Esophagus muscularis mucosa (tissue), 4 donors: Measurements from ENCODE around the gene DCHS1. TPM values are rescaled to one million over a fixed set of nuclear protein-coding genes. Genes with fewer than 3 reads are reported as not detected.
"Not testable (repeated sequence)": the region's sequence is repeated elsewhere in the genome, so short reads cannot be mapped to it uniquely, and the experiment has no call there.

ENCODE experiments used
- DNase-seq: peaks from one replicate; pipeline ENCODE4 v3.0.0-alpha.2; 2017; ENCODE audit errors: extremely low spot score
- H3K27ac ChIP-seq, 4 donors: fragments of 200-600 bp; sonication (generic); replicated peaks in 1 of 4; 1 replicate in 3 of 4; 2 replicates in 1 of 4; pipeline ENCODE4 v1.5.1; 2016 to 2019; ENCODE audit warnings: mild to moderate bottlenecking in 1 of 4
- H3K27me3 ChIP-seq, 4 donors: fragments of 200-600 bp; sonication (generic); one replicate each; pipeline versions ENCODE4 v1.5.1 to v1.6.0; 2016 to 2019
- H3K36me3 ChIP-seq, 4 donors: fragments of 200-600 bp; sonication (generic); one replicate each; pipeline ENCODE4 v1.5.1; 2016 to 2019
- H3K4me1 ChIP-seq, 4 donors: fragments of 200-600 bp; sonication (generic); one replicate each; pipeline ENCODE4 v1.5.1; 2016 to 2019
- H3K4me3 ChIP-seq, 4 donors: fragments of 200-600 bp; sonication (generic); 1 replicate in 2 of 4; 2 replicates in 2 of 4; pipeline ENCODE4 v1.5.1; 2016 to 2019; ENCODE audit warnings: mild to moderate bottlenecking in 4 of 4, moderate library complexity in 1 of 4
- H3K9me3 ChIP-seq, 4 donors: fragments of 200-600 bp; sonication (generic); 1 replicate in 3 of 4; 2 replicates in 1 of 4; pipeline ENCODE4 v1.5.1; 2016 to 2019
- CTCF ChIP-seq, 3 experiments: fragments of 200-600 bp in 2 of 3; fragments of 450-650 bp in 1 of 3; sonication (generic) in 2 of 3; IDR thresholded peaks; one replicate each; pipeline ENCODE4 v1.5.1; 2017 to 2019; ENCODE audit warnings: antibody characterized with exemption in 3 of 3, mild to moderate bottlenecking in 2 of 3, moderate library complexity in 1 of 3
- EP300 ChIP-seq: sonication (generic); formaldehyde crosslinking; IDR thresholded peaks from one replicate; pipeline ENCODE4 v1.6.1; 2017; ENCODE audit warnings: antibody characterized with exemption
- POLR2A ChIP-seq: fragments of 450-650 bp; IDR thresholded peaks from one replicate; pipeline ENCODE4 v1.6.1; 2017; ENCODE audit warnings: antibody characterized with exemption, moderate library complexity, mild to moderate bottlenecking, low read depth
- POLR2AphosphoS5 ChIP-seq, 2 donors: sonication (generic); formaldehyde crosslinking; IDR thresholded peaks; one replicate each; pipeline ENCODE4 v1.6.1; 2017; ENCODE audit warnings: antibody characterized with exemption in 2 of 2
- WGBS: methylation state at CpG from one replicate; pipeline ENCODE4 v1.1.5; 2018; 5-methylcytosine and 5-hydroxymethylcytosine counted together
- intact Hi-C: fragments of 100-400 bp; cut with DNase I; formaldehyde crosslinking; loops from one replicate; pipeline ENCODE4 v1.15.1; 2023
- total RNA-seq, 4 donors: library from RNA; depleted of rRNA; stranded (reverse); fragments of >200 nt; gene quantifications; one replicate each; pipeline versions ENCODE4 v1.1.0 to v1.2.1, GENCODE V29; 2016

Gene DCHS1, protein sequence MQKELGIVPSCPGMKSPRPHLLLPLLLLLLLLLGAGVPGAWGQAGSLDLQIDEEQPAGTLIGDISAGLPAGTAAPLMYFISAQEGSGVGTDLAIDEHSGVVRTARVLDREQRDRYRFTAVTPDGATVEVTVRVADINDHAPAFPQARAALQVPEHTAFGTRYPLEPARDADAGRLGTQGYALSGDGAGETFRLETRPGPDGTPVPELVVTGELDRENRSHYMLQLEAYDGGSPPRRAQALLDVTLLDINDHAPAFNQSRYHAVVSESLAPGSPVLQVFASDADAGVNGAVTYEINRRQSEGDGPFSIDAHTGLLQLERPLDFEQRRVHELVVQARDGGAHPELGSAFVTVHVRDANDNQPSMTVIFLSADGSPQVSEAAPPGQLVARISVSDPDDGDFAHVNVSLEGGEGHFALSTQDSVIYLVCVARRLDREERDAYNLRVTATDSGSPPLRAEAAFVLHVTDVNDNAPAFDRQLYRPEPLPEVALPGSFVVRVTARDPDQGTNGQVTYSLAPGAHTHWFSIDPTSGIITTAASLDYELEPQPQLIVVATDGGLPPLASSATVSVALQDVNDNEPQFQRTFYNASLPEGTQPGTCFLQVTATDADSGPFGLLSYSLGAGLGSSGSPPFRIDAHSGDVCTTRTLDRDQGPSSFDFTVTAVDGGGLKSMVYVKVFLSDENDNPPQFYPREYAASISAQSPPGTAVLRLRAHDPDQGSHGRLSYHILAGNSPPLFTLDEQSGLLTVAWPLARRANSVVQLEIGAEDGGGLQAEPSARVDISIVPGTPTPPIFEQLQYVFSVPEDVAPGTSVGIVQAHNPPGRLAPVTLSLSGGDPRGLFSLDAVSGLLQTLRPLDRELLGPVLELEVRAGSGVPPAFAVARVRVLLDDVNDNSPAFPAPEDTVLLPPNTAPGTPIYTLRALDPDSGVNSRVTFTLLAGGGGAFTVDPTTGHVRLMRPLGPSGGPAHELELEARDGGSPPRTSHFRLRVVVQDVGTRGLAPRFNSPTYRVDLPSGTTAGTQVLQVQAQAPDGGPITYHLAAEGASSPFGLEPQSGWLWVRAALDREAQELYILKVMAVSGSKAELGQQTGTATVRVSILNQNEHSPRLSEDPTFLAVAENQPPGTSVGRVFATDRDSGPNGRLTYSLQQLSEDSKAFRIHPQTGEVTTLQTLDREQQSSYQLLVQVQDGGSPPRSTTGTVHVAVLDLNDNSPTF (N-terminal part only)
- total RNA-seq: 10 to 100 TPM; 27.0 to 60.9 (median 34.0) TPM

DNA sequence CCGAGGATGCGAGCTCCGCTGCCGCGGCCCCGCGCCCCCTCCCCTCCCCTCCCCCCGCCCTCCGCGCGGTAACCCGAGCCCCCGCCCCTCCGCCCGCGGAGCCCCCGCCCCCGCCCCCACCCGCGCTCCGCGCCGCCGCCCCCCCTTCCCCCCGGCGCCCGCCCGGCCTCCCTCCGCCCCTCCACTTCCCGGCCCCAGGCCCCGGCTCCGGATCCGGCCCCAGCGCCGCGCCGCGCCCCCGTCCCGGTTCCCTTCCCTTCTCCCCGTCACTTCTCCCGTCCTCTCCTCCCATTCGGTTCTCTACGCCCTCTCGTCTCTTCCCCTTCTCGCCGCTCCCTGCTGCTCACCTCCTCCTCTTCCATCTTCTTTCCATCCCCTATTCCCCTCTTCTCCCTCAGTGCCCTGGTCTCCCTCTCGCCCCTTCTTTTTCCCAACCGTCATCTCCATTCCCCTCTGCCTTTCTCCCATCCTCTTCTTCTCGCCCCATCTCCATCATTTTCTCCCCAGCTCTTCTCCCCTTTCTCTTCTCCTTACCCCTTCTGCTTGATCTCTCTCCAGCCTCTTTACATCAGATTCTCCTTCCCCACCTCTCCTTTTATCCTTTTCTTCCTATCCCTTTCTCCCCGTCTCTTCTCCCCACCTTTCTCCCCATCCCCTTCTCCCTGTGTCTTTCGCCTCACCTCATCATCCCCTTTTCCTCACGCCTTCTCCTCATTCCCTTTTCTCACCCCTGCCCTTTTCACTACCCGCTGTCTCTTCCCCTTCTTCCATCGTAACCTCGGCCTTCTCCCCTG, at the start of gene DCHS1:
TSS of gene DCHS1 (minus strand) at position 20 of the 794 bp plus-strand sequence. CDS start 14,196 bp downstream, outside the sequence.
- intact Hi-C loops: no loop called here
- H3K27ac ChIP-seq: peak within 1 kb of the TSS; percentile 72 to 83 (median 78)
- peak within 1 kb of the TSS; percentile 61 to 72 (median 62) for H3K4me3 ChIP-seq
- TF ChIP-seq CTCF (IDR thresholded peaks at IDR 0.05) (no peak), EP300 (no peak), POLR2A (no peak), POLR2AphosphoS5 (IDR thresholded peaks at IDR 0.05) (no peak)
- no peaks in the 10 kb centered on the region for H3K27me3 ChIP-seq
- H3K4me1 ChIP-seq: peaks cover 10 to 40% (median 19%) of the 10 kb centered on the region in 4 donors
- peak; percentile 90 for DNase-seq
- no peaks in the 10 kb centered on the region for H3K9me3 ChIP-seq
- 17% methylated on average over 17 of the region's 56 CpGs for WGBS
- H3K36me3 ChIP-seq: no peaks in the 10 kb centered on the region

DNA sequence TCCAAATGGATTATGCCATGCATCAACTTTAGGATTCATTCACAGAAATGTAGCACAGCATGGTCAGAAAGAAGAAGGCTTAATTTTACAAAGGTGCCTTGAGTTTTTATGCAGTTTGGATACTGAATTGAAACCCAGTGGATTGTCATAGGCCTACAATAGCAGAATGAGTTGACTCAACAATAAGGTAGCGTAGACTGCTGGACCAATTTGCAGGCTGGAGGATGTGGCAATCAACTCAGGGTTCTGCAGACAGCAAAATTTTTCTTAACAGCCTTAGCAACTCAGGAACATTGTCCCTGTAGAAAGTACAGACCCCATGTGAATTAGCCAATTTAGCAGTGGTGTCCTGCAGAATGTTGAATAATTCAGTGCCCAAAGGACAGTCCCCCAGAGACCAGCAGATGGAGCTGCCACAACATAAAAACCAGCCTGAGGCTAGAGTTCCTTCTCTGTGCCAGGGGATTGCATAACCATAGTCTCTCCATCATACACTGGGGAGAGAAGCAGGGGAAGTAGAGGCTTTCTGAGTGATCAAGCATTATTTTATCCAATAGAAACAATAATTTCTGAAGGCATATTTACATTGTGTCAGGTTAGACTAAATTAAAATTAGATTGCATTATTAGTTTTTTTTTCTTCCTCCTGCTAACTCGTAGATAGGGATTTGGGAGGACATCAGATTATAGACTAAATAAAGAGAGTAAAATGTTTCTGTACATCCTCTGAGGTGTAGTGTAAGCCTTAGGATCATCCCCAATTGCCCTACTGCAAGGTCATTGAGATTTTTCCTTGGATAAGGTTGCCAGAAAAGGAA, 47.8 kb upstream of the DCHS1 start:
- H3K4me1 ChIP-seq: peaks cover 0 to 8% (median 6%) of the 10 kb centered on the region in 4 donors
- TF ChIP-seq CTCF (IDR thresholded peaks at IDR 0.05): peak; percentile 58 to 73 (median 69)
- no peak for TF ChIP-seq EP300
- TF ChIP-seq POLR2AphosphoS5 (IDR thresholded peaks at IDR 0.05): peak; percentile 24 to 38
- no peak for TF ChIP-seq POLR2A
- no peak for DNase-seq
- WGBS: 90% methylated on average over 2 of the region's 2 CpGs
- H3K36me3 ChIP-seq: no peaks in the 10 kb centered on the region
- H3K27me3 ChIP-seq: no peaks in the 10 kb centered on the region
- no peak overlapping the region for H3K27ac ChIP-seq
- no peaks in the 10 kb centered on the region for H3K9me3 ChIP-seq
- intact Hi-C loops: loop anchor here (10.0 kb wide), 1 partner anchor 329 kb away; no protein-coding TSS in a partner anchor
- no peak overlapping the region for H3K4me3 ChIP-seq

DNA sequence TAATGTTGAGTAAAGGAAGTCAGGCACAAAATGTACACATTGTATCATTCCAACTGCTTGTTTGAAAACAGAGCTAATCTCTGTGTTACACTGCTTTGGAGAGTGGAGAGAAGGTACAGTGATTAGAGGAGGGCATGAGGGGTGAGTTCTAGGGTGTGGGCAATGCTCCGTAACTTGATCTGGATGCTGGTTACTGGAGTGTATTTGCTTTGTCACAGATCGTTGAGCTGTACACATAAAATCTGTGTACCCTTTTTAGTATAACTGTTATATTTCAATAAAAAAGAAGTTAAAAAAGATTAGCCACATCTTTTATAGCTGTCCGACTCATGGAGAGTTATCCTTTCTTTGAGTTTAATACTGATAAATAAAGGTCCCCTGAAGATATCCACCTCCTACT, 46.3 kb upstream of the DCHS1 start:
- not testable (repeated sequence) for H3K27ac ChIP-seq, H3K36me3 ChIP-seq, H3K27me3 ChIP-seq, H3K4me3 ChIP-seq, DNase-seq, H3K4me1 ChIP-seq, H3K9me3 ChIP-seq
- intact Hi-C loops: loop anchor here (10.0 kb wide), 1 partner anchor 327 kb away; no protein-coding TSS in a partner anchor
- WGBS: 69% methylated on average over 3 of the region's 3 CpGs

GRCh38 chr11:6695377-6695776, 39.8 kb upstream of the DCHS1 start:
- DNase-seq: no peak
- no peaks in the 10 kb centered on the region for H3K9me3 ChIP-seq
- TF ChIP-seq POLR2AphosphoS5 (IDR thresholded peaks at IDR 0.05) (peak; percentile 32 to 60), EP300 (no peak)
- H3K4me1 ChIP-seq: peaks cover 14 to 28% (median 23%) of the 10 kb centered on the region in 4 donors
- no peaks in the 10 kb centered on the region for H3K27me3 ChIP-seq
- no peaks in the 10 kb centered on the region for H3K36me3 ChIP-seq
- H3K27ac ChIP-seq: peak overlapping the region; percentile 35 to 70 (median 66)
- H3K4me3 ChIP-seq: no peak overlapping the region
- WGBS: 0% methylated on average over 1 of the region's 1 CpG
- intact Hi-C loops: no loop called here
